IMR-90 (cell line): ENCODE results near the gene MAVS. TPM values are rescaled to one million over a fixed set of nuclear protein-coding genes. Genes with fewer than 3 reads are reported as not detected.

Experiments used
- ATAC-seq: fragments of 200-7000 bp; cut with Tn5 transposase; 2 replicates; pipeline ENCODE4 v1.9.1; 2020; ENCODE audit warnings: low read depth, mild to moderate bottlenecking, moderate library complexity
- BruUV-seq: library from RNA; stranded (reverse); fragments of 400-500 nt; replicated peaks from 2 replicates; lab custom pipeline; 2021; lab: Mats Ljungman, UMichigan
- CTCF ChIA-PET: fragments of 300-600 bp; formaldehyde crosslinking; extraction: SDS; loops from one replicate; lab custom pipeline; 2021; ENCODE audit warnings: antibody characterized with exemption; lab: Yijun Ruan, JAX
- POLR2A ChIA-PET: fragments of 300-600 bp; sonication (Branson Sonifier 250); formaldehyde crosslinking; loops from one replicate; lab custom pipeline; 2022; ENCODE audit warnings: antibody characterized with exemption; ENCODE audit not compliant: unreplicated experiment; lab: Charles Lee
- DNase-seq: peaks from one replicate; pipeline ENCODE4 v3.0.0; 2013
- H2AFZ ChIP-seq: replicated peaks from 2 replicates; pipeline ENCODE3; 2013; ENCODE audit warnings: low read length, mild to moderate bottlenecking; ENCODE audit not compliant: poor library complexity
- H2AK5ac ChIP-seq: 2 replicates; pipeline ENCODE4 v1.6.1; 2013; ENCODE audit warnings: low read depth, low read length, inconsistent platforms
- H2AK9ac ChIP-seq: replicated peaks from 2 replicates; pipeline ENCODE3; 2013; ENCODE audit warnings: mild to moderate bottlenecking, low read depth, low read length, moderate library complexity; ENCODE audit not compliant: poor library complexity
- H2BK120ac ChIP-seq: 2 replicates; pipeline ENCODE4 v1.6.1; 2013; ENCODE audit warnings: low read depth, low read length, inconsistent platforms
- H2BK15ac ChIP-seq: 3 replicates; pipeline ENCODE4 v1.6.1; 2013; ENCODE audit warnings: low read depth, low read length, inconsistent platforms
- H2BK20ac ChIP-seq: 2 replicates; pipeline ENCODE4 v1.6.1; 2013; ENCODE audit warnings: low read depth, mild to moderate bottlenecking, inconsistent platforms, low read length, moderate library complexity
- H2BK5ac ChIP-seq: 2 replicates; pipeline ENCODE4 v1.6.1; 2013; ENCODE audit warnings: mild to moderate bottlenecking, low read depth, low read length, inconsistent platforms; ENCODE audit not compliant: poor library complexity, severe bottlenecking
- H3K14ac ChIP-seq: replicated peaks from 2 replicates; pipeline ENCODE4 v1.6.1; 2013; ENCODE audit warnings: low read depth, low read length, inconsistent platforms
- H3K18ac ChIP-seq: 2 replicates; pipeline ENCODE4 v1.6.1; 2013; ENCODE audit warnings: low read depth, low read length, control low read depth
- H3K23ac ChIP-seq: 2 replicates; pipeline ENCODE4 v1.6.1; 2013; ENCODE audit warnings: low read depth, low read length, inconsistent platforms
- H3K27ac ChIP-seq: 2 replicates; pipeline ENCODE4 v1.5.1; 2013; ENCODE audit warnings: mild to moderate bottlenecking, control low read depth, low read length; ENCODE audit not compliant: insufficient read depth
- H3K27me3 ChIP-seq: 2 replicates; pipeline ENCODE4 v1.6.1; 2013; ENCODE audit warnings: low read length; ENCODE audit not compliant: control insufficient read depth, insufficient read depth
- H3K36me3 ChIP-seq: 2 replicates; pipeline ENCODE4 v1.6.1; 2013; ENCODE audit warnings: low read length, mixed read lengths; ENCODE audit not compliant: control insufficient read depth, insufficient read depth
- H3K4ac ChIP-seq: 2 replicates; pipeline ENCODE4 v1.6.1; 2013; ENCODE audit warnings: low read depth, low read length, inconsistent platforms
- H3K4me1 ChIP-seq: 2 replicates; pipeline ENCODE4 v1.6.1; 2013; ENCODE audit warnings: low read length, mixed read lengths; ENCODE audit not compliant: control insufficient read depth, insufficient read depth
- H3K4me2 ChIP-seq: 2 replicates; pipeline ENCODE4 v1.6.1; 2013; ENCODE audit warnings: low read depth, mild to moderate bottlenecking, control low read depth, low read length, moderate library complexity
- H3K4me3 ChIP-seq: 2 replicates; pipeline ENCODE4 v1.5.1; 2013; ENCODE audit warnings: low read depth, mild to moderate bottlenecking, control low read depth, low read length, moderate library complexity; ENCODE audit not compliant: insufficient read depth
- H3K56ac ChIP-seq: 2 replicates; pipeline ENCODE4 v1.6.1; 2013; ENCODE audit warnings: low read length, inconsistent platforms; ENCODE audit not compliant: insufficient read depth; ENCODE audit errors: extremely low read depth
- H3K79me1 ChIP-seq, 2 experiments: 2 replicates each; pipeline ENCODE4 v1.6.1; 2013; ENCODE audit warnings: low read length in 2 of 2, inconsistent platforms in 1 of 2, low read depth in 1 of 2
- H3K9ac ChIP-seq: 2 replicates; pipeline ENCODE4 v1.6.1; 2013; ENCODE audit warnings: low read depth, low read length, control low read depth
- H3K9me1 ChIP-seq: 2 replicates; pipeline ENCODE4 v1.6.1; 2013; ENCODE audit warnings: low read length, inconsistent platforms; ENCODE audit not compliant: insufficient read depth
- H3K9me3 ChIP-seq: 2 replicates; pipeline ENCODE4 v1.6.1; 2013; ENCODE audit warnings: low read length; ENCODE audit not compliant: control insufficient read depth, insufficient read depth
- H4K20me1 ChIP-seq: 2 replicates; pipeline ENCODE4 v1.6.1; 2013; ENCODE audit warnings: low read length, inconsistent platforms; ENCODE audit not compliant: insufficient read depth
- H4K5ac ChIP-seq: 2 replicates; pipeline ENCODE4 v1.6.1; 2013; ENCODE audit warnings: mild to moderate bottlenecking, low read depth, low read length, control low read depth
- H4K8ac ChIP-seq, 2 experiments: 2 replicates each; pipeline ENCODE4 v1.6.1; 2013; ENCODE audit warnings: low read depth in 2 of 2, low read length in 2 of 2, control low read depth in 1 of 2, inconsistent platforms in 1 of 2
- H4K91ac ChIP-seq: 2 replicates; pipeline ENCODE4 v1.6.1; 2013; ENCODE audit warnings: low read depth, low read length, inconsistent platforms; ENCODE audit not compliant: insufficient read depth
- BHLHE40 ChIP-seq: fragments of 150-350 bp; IDR thresholded peaks from 2 replicates; pipeline ENCODE4 v1.6.1; 2016; ENCODE audit warnings: mild to moderate bottlenecking, low read depth, low read length
- CHD1 ChIP-seq: IDR thresholded peaks from 2 replicates; pipeline ENCODE4 v1.6.1; 2012; ENCODE audit warnings: low read depth, low read length, improper control_type of control experiment
- CTCF ChIP-seq: conservative IDR thresholded peaks from 2 replicates; pipeline ENCODE4 v1.5.1; 2012; ENCODE audit warnings: mild to moderate bottlenecking, low read depth, low read length, improper control_type of control experiment
- ELK1 ChIP-seq: fragments of 150-350 bp; IDR thresholded peaks from 2 replicates; pipeline ENCODE4 v1.6.1; 2016; ENCODE audit warnings: low read depth, mild to moderate bottlenecking, low read length, moderate library complexity, borderline replicate concordance
- FOS ChIP-seq: fragments of 150-350 bp; IDR thresholded peaks from 2 replicates; pipeline ENCODE4 v1.6.1; 2016; ENCODE audit warnings: low read depth, low read length
- MAFK ChIP-seq: IDR thresholded peaks from 2 replicates; pipeline ENCODE4 v1.6.1; 2012; ENCODE audit warnings: low read depth, low read length, improper control_type of control experiment
- MAZ ChIP-seq: IDR thresholded peaks from 2 replicates; pipeline ENCODE4 v1.6.1; 2012; ENCODE audit warnings: low read depth, mild to moderate bottlenecking, low read length, improper control_type of control experiment, moderate library complexity, borderline replicate concordance
- MXI1 ChIP-seq: IDR thresholded peaks from 2 replicates; pipeline ENCODE4 v1.6.1; 2012; ENCODE audit warnings: low read depth, mild to moderate bottlenecking, low read length, moderate library complexity, borderline replicate concordance
- NFE2L2 ChIP-seq: fragments of 150-350 bp; IDR thresholded peaks from 2 replicates; pipeline ENCODE4 v1.6.1; 2016; ENCODE audit warnings: low read depth, mild to moderate bottlenecking, low read length
- RCOR1 ChIP-seq: IDR thresholded peaks from 2 replicates; pipeline ENCODE4 v1.6.1; 2012; ENCODE audit warnings: mild to moderate bottlenecking, low read length, improper control_type of control experiment; ENCODE audit not compliant: insufficient replicate concordance
- RFX5 ChIP-seq: IDR thresholded peaks from 2 replicates; pipeline ENCODE4 v1.8.0; 2012; ENCODE audit warnings: low read depth, mild to moderate bottlenecking, low read length, moderate library complexity
- SMC3 ChIP-seq: fragments of 150-350 bp; IDR thresholded peaks from 2 replicates; pipeline ENCODE4 v1.6.1; 2016; ENCODE audit warnings: low read depth, mild to moderate bottlenecking, antibody characterized with exemption, low read length, moderate library complexity
- USF2 ChIP-seq: fragments of 150-350 bp; IDR thresholded peaks from 2 replicates; pipeline ENCODE4 v1.6.1; 2017; ENCODE audit warnings: mild to moderate bottlenecking, antibody characterized with exemption, low read length, low read depth
- WGBS, 2 experiments: methylation state at CpG; one replicate each; pipeline versions ENCODE4 v1.1.5 to v1.1.7; 2013; ENCODE audit warnings: missing lambda C conversion rate in 2 of 2; ENCODE audit not compliant: insufficient read length in 1 of 2; ENCODE audit errors: extremely low coverage in 2 of 2; 5-methylcytosine and 5-hydroxymethylcytosine counted together
- dilution Hi-C: fragments of 300-500 bp; cut with HindIII; formaldehyde crosslinking; loops from one replicate; pipeline ENCODE4 v1.14.3; 2018; ENCODE audit warnings: low sequenced_read_pairs; ENCODE audit not compliant: unreplicated experiment
- in situ Hi-C: fragments of 300-500 bp; cut with MboI; formaldehyde crosslinking; loops from 3 replicates; pipeline ENCODE4 v1.14.3; 2019; ENCODE audit warnings: low sequenced_read_pairs, inconsistent platforms, mixed read lengths
- intact Hi-C: fragments of 100-400 bp; cut with micrococcal nuclease; formaldehyde crosslinking; loops from 2 replicates; pipeline ENCODE4 v1.10.0; 2022
- polyA plus RNA-seq, 3 experiments: library from polyadenylated mRNA; depleted of rRNA; stranded (reverse); fragments of >200 nt; gene quantifications; 2 replicates each; pipeline ENCODE4 v1.2.3, GENCODE V29; 2012; ENCODE audit warnings: low replicate concordance in 1 of 3
- total RNA-seq: library from RNA; depleted of rRNA; stranded (reverse); fragments of >200 nt; gene quantifications from 2 replicates; pipeline ENCODE4 v1.2.3, GENCODE V29; 2012

MAVS gene
- total and polyA plus RNA-seq, 2 of the 4 experiments (the other 2 are of a cell fraction), result 10.4 to 15.6 TPM

- Histone ChIP-seq H2AK5ac (no peak overlapping the region), H2BK20ac (no peak overlapping the region), H3K4me2 (no peak overlapping the region), H2BK15ac (no peak overlapping the region), H3K56ac (no peak overlapping the region), H3K9me1 (peaks cover 17% of the 10 kb centered on the region), H3K27me3 (no peaks in the 10 kb centered on the region), H3K23ac (no peak overlapping the region), H3K18ac (no peak overlapping the region), H3K9me3 (no peaks in the 10 kb centered on the region), H2AK9ac (no peak overlapping the region), H2BK5ac (no peak overlapping the region), H3K14ac (no peak overlapping the region), H3K4me1 (no peaks in the 10 kb centered on the region), H3K27ac (no peak overlapping the region), H2AFZ (no peak overlapping the region), H4K8ac (no peak overlapping the region), H3K4me3 (no peak overlapping the region), H3K9ac (no peak overlapping the region), H3K4ac (no peak overlapping the region), H4K5ac (no peak overlapping the region), H4K20me1 (peaks cover 9% of the 10 kb centered on the region; the same call in 1 of the 2 replicates), H4K91ac (no peak overlapping the region), H3K79me1 (peaks cover 25 to 71% of the 10 kb centered on the region in 2 experiments), H3K36me3 (peaks cover 27% of the 10 kb centered on the region), H2BK120ac (no peak overlapping the region)
- ChIA-PET CTCF (interaction anchor here (0.7 kb wide), 1 partner anchor 12 kb away, joined by 4 read pairs; no protein-coding TSS in a partner anchor), POLR2A (interaction anchor here (0.7 kb wide), 1 partner anchor 217 kb away, joined by 11 read pairs; no protein-coding TSS in a partner anchor)
- WGBS, 2 experiments, result 100% methylated on average over 1 of the region's 9 CpGs; no CpG with 5 or more reads in 1 of the 2 experiments
- dilution Hi-C loops (no loop called here), in situ Hi-C loops (no loop called here), intact Hi-C loops (no loop called here)
- BruUV-seq, result no TSS peak
- no peak for TF ChIP-seq CTCF
- no peak for TF ChIP-seq RCOR1
- TF ChIP-seq RFX5, result no peak
- no peak for TF ChIP-seq SMC3
- no peak for TF ChIP-seq NFE2L2
- no peak for TF ChIP-seq MXI1
- TF ChIP-seq MAZ, result no peak
- TF ChIP-seq BHLHE40, result no peak
- TF ChIP-seq ELK1, result no peak
- TF ChIP-seq MAFK, result no peak
- no peak for TF ChIP-seq USF2
- no peak for TF ChIP-seq FOS
- TF ChIP-seq CHD1, result no peak
- ATAC-seq (no peak), DNase-seq (no peak)
These were observed 28.8 kb downstream of the MAVS start for GRCh38 chr20:3875378-3875974.
